Small intestine (tissue), 7 donors: ENCODE measurements around the gene RHBDF1. TPM values are rescaled to one million over a fixed set of nuclear protein-coding genes. Genes with fewer than 3 reads are reported as not detected.
A peak's percentile ranks its signal among the peaks of the same experiment; 100 is the strongest.
"Not testable (repeated sequence)": the region's sequence is repeated elsewhere in the genome, so short reads cannot be mapped to it uniquely, and the experiment has no call there.

ENCODE experiments used
- DNase-seq, 2 donors: peaks; one replicate each; pipeline versions ENCODE4 v3.0.0 to v3.0.0-alpha.2; 2013
- FAIRE-seq: peaks from 2 replicates; lab custom pipeline; 2012; peaks lifted over from hg19 to GRCh38; lab: Jason Lieb, UNC
- H3K27ac ChIP-seq, 3 donors: one replicate each; pipeline ENCODE4 v1.5.1; 2013; ENCODE audit warnings: low read length in 2 of 3, mild to moderate bottlenecking in 2 of 3, control low read depth in 1 of 3, inconsistent platforms in 1 of 3, low read depth in 1 of 3, moderate library complexity in 1 of 3
- H3K27me3 ChIP-seq, 3 donors: one replicate each; pipeline ENCODE4 v1.6.1; 2013; ENCODE audit warnings: low read length in 3 of 3, inconsistent platforms in 1 of 3; ENCODE audit not compliant: control insufficient read depth in 3 of 3, insufficient read depth in 3 of 3
- H3K36me3 ChIP-seq, 3 donors: one replicate each; pipeline ENCODE4 v1.6.1; 2013; ENCODE audit warnings: low read length in 3 of 3, inconsistent platforms in 1 of 3, low read depth in 1 of 3, mild to moderate bottlenecking in 1 of 3, moderate library complexity in 1 of 3; ENCODE audit not compliant: control insufficient read depth in 3 of 3, insufficient read depth in 2 of 3
- H3K4me1 ChIP-seq, 3 donors: one replicate each; pipeline ENCODE4 v1.6.1; 2013; ENCODE audit warnings: low read length in 2 of 3, inconsistent platforms in 1 of 3, low read depth in 1 of 3, mild to moderate bottlenecking in 1 of 3, moderate library complexity in 1 of 3; ENCODE audit not compliant: control insufficient read depth in 3 of 3, insufficient read depth in 2 of 3
- H3K4me3 ChIP-seq, 3 donors: one replicate each; pipeline ENCODE4 v1.5.1; 2013; ENCODE audit warnings: low read length in 3 of 3, control low read depth in 1 of 3, inconsistent platforms in 1 of 3, low read depth in 1 of 3, mild to moderate bottlenecking in 1 of 3, moderate library complexity in 1 of 3
- H3K9me3 ChIP-seq, 2 donors: one replicate each; pipeline ENCODE4 v1.6.1; 2013; ENCODE audit warnings: low read depth in 1 of 2, low read length in 1 of 2; ENCODE audit not compliant: control insufficient read depth in 2 of 2, insufficient read depth in 1 of 2
- WGBS, 3 donors: extraction: QIAGEN DNeasy Blood & Tissue Kit; methylation state at CpG; one replicate each; pipeline ENCODE4 v1.1.7; 2013; 5-methylcytosine and 5-hydroxymethylcytosine counted together
- polyA plus RNA-seq, 4 donors: library from polyadenylated mRNA; stranded (reverse) in 3 of 4; unstranded in 1 of 4; fragments of 200-250 nt in 3 of 4; fragments of 120-200 nt in 1 of 4; gene quantifications; one replicate each; pipeline versions ENCODE4 v1.2.1 to v1.2.3, GENCODE V29; 2013
- donor health status: healthy with polysubstance abuse.
- donor health status: control.
- donor health status: control.
- donor health status: Bipolar disorder and iron deficiency.
- donor health status: healthy.

The RHBDF1 gene
- polyA plus RNA-seq, 4 donors: 10.1 to 28.6 (median 17.2) TPM

GRCh38 chr16:55571-56136 is 16.8 kb downstream of the RHBDF1 start:
- Histone ChIP-seq H3K4me1 (peaks cover 0 to 6% (median 2%) of the 10 kb centered on the region in 3 donors), H3K27me3 (no peaks in the 10 kb centered on the region), H3K36me3 (peaks cover 0 to 55% (median 0%) of the 10 kb centered on the region in 3 donors), H3K9me3 (no peaks in the 10 kb centered on the region), H3K27ac (no peak overlapping the region), H3K4me3 (no peak overlapping the region)
- DNase-seq (no peak), FAIRE-seq (no peak)
- WGBS, 3 donors: 89 to 96% (median 94%) methylated on average over 11 of the region's 11 CpGs

- peaks cover 0 to 6% (median 2%) of the 10 kb centered on the region in 3 donors for H3K4me1 ChIP-seq
- FAIRE-seq: no peak
- H3K36me3 ChIP-seq: peaks cover 0 to 51% (median 0%) of the 10 kb centered on the region in 3 donors
- DNase-seq: no peak
- no peak overlapping the region for H3K27ac ChIP-seq
- peak overlapping the region; percentile 70 to 88 (median 77) for H3K4me3 ChIP-seq
- no peaks in the 10 kb centered on the region for H3K27me3 ChIP-seq
- 21 to 43% (median 22%) methylated on average over 12 of the region's 12 CpGs for WGBS, 3 donors
- H3K9me3 ChIP-seq: no peaks in the 10 kb centered on the region
These were observed 18.2 kb downstream of the RHBDF1 start for GRCh38 chr16:54237-54581.

GRCh38 chr16:53346-54236 is 18.8 kb downstream of the RHBDF1 start, which contains the start of the genes POLR3K and SNRNP25:
TSS of gene POLR3K (minus strand) at chr16:53608. CDS start at chr16:53586, 22 bp downstream.
TSS of gene SNRNP25 (plus strand) at chr16:53828. CDS start at chr16:54017, 189 bp downstream.
- Histone ChIP-seq H3K4me3 (peak within 1 kb of the TSS; percentile 70 to 88 (median 81)), H3K4me1 (peaks cover 0 to 6% (median 2%) of the 10 kb centered on the region in 3 donors), H3K27me3 (no peaks in the 10 kb centered on the region), H3K9me3 (no peaks in the 10 kb centered on the region), H3K27ac (peak within 1 kb of the TSS; percentile 34 to 86 (median 37)), H3K36me3 (peaks cover 0 to 44% (median 0%) of the 10 kb centered on the region in 3 donors)
- peak; percentile 98 for DNase-seq
- FAIRE-seq: no peak
- WGBS, 3 donors: 0 to 1% (median 0%) methylated on average over 83 to 91 of the region's 91 CpGs

- H3K27me3 ChIP-seq: no peaks in the 10 kb centered on the region
- DNase-seq (no peak), FAIRE-seq (no peak)
- 88 to 89% (median 88%) methylated on average over 15 of the region's 15 CpGs for WGBS, 3 donors
- H3K4me1 ChIP-seq: peaks cover 0 to 6% (median 2%) of the 10 kb centered on the region in 3 donors
- peaks cover 2 to 27% (median 2%) of the 10 kb centered on the region in 3 donors for H3K36me3 ChIP-seq
- H3K4me3 ChIP-seq: no peak overlapping the region
- H3K9me3 ChIP-seq: no peaks in the 10 kb centered on the region
- no peak overlapping the region for H3K27ac ChIP-seq
These were observed 21.5 kb downstream of the RHBDF1 start for GRCh38 chr16:50769-51591.

- no peak for FAIRE-seq
- Histone ChIP-seq H3K27me3 (no peaks in the 10 kb centered on the region), H3K4me3 (no peak overlapping the region), H3K4me1 (no peaks in the 10 kb centered on the region), H3K27ac (no peak overlapping the region), H3K36me3 (peaks cover 7 to 26% (median 7%) of the 10 kb centered on the region in 3 donors), H3K9me3 (no peaks in the 10 kb centered on the region)
- 94 to 98% (median 94%) methylated on average over 7 of the region's 7 CpGs for WGBS, 3 donors
- no peak for DNase-seq
These were observed 25.2 kb downstream of the RHBDF1 start for GRCh38 chr16:47234-47633.

- not testable (repeated sequence) for H3K4me3 ChIP-seq, H3K4me1 ChIP-seq, FAIRE-seq, H3K9me3 ChIP-seq, H3K27me3 ChIP-seq, DNase-seq, H3K27ac ChIP-seq
- H3K36me3 ChIP-seq: peaks cover 7 to 28% (median 7%) of the 10 kb centered on the region in 3 donors
- WGBS, 3 donors: 93 to 97% (median 95%) methylated on average over 7 of the region's 7 CpGs
These were observed 25.9 kb downstream of the RHBDF1 start for GRCh38 chr16:46510-46909.

GRCh38 chr16:45454-45853 is 27.0 kb downstream of the RHBDF1 start:
- Histone ChIP-seq H3K4me1 (no peaks in the 10 kb centered on the region), H3K27ac (no peak overlapping the region), H3K27me3 (no peaks in the 10 kb centered on the region), H3K36me3 (peaks cover 7 to 24% (median 7%) of the 10 kb centered on the region in 3 donors), H3K9me3 (no peaks in the 10 kb centered on the region), H3K4me3 (no peak overlapping the region)
- DNase-seq (no peak), FAIRE-seq (no peak)
- WGBS, 3 donors: 83 to 92% (median 85%) methylated on average over 5 of the region's 5 CpGs

- no peaks in the 10 kb centered on the region for H3K27me3 ChIP-seq
- FAIRE-seq (no peak), DNase-seq (no peak)
- H3K27ac ChIP-seq: no peak overlapping the region
- H3K36me3 ChIP-seq: peaks cover 7 to 21% (median 7%) of the 10 kb centered on the region in 3 donors
- no peak overlapping the region for H3K4me3 ChIP-seq
- no peaks in the 10 kb centered on the region for H3K4me1 ChIP-seq
- H3K9me3 ChIP-seq: no peaks in the 10 kb centered on the region
- WGBS, 3 donors: 83 to 99% (median 94%) methylated on average over 8 of the region's 8 CpGs
These were observed 27.8 kb downstream of the RHBDF1 start for GRCh38 chr16:44655-45054.
